SKM-1 (cell line): ENCODE measurements around the gene IRF2BP2.
A peak's percentile ranks its signal among the peaks of the same experiment; 100 is the strongest.

Experiments used
- DNase-seq: peaks from one replicate; lab custom pipeline; 2025; ENCODE audit not compliant: unreplicated experiment; lab: John Stamatoyannopoulos, UW

Gene IRF2BP2

GRCh38 chr1:234585330-234586055 lies 24.5 kb downstream of the IRF2BP2 start:
- no peak for DNase-seq

GRCh38 chr1:234584926-234585325 lies 25.1 kb downstream of the IRF2BP2 start:
- no peak for DNase-seq

- DNase-seq = no peak
Observed at GRCh38 chr1:234584420-234584805, 25.6 kb downstream of the IRF2BP2 start.

- no peak for DNase-seq
Observed at GRCh38 chr1:234583755-234584419, 26.1 kb downstream of the IRF2BP2 start.

- no peak for DNase-seq
Observed at GRCh38 chr1:234582681-234583301, 27.2 kb downstream of the IRF2BP2 start.

- DNase-seq = no peak
Observed at GRCh38 chr1:234582186-234582585, 27.8 kb downstream of the IRF2BP2 start.

- DNase-seq = no peak
Observed at GRCh38 chr1:234581063-234581714, 28.8 kb downstream of the IRF2BP2 start.

GRCh38 chr1:234579967-234580366 lies 30.0 kb downstream of the IRF2BP2 start:
- DNase-seq = peak; percentile 86

GRCh38 chr1:234578735-234579134 lies 31.2 kb downstream of the IRF2BP2 start:
- DNase-seq = no peak

- DNase-seq = no peak
Observed at GRCh38 chr1:234578087-234578486, 31.9 kb downstream of the IRF2BP2 start.

GRCh38 chr1:234573711-234574299 lies 36.2 kb downstream of the IRF2BP2 start:
- peak; percentile 73 for DNase-seq

GRCh38 chr1:234572966-234573365 lies 37.0 kb downstream of the IRF2BP2 start:
- DNase-seq = no peak

- no peak for DNase-seq
Observed at GRCh38 chr1:234571702-234572101, 38.3 kb downstream of the IRF2BP2 start.

- DNase-seq = no peak
Observed at GRCh38 chr1:234570329-234571120, 39.5 kb downstream of the IRF2BP2 start.

GRCh38 chr1:234568345-234568744 lies 41.6 kb downstream of the IRF2BP2 start:
- DNase-seq = no peak

GRCh38 chr1:234565132-234565531 lies 44.8 kb downstream of the IRF2BP2 start:
- no peak for DNase-seq

GRCh38 chr1:234564035-234565029 lies 45.6 kb downstream of the IRF2BP2 start:
- no peak for DNase-seq

GRCh38 chr1:234562334-234562733 lies 47.6 kb downstream of the IRF2BP2 start:
- no peak for DNase-seq

GRCh38 chr1:234561319-234561718 lies 48.7 kb downstream of the IRF2BP2 start:
- no peak for DNase-seq
